Muscle of leg (tissue), 11 donors: ENCODE data around the gene DYDC2. TPM values are rescaled to one million over a fixed set of nuclear protein-coding genes. Genes with fewer than 3 reads are reported as not detected.
A peak's percentile ranks its signal among the peaks of the same experiment; 100 is the strongest.
"Not testable (repeated sequence)": the region's sequence is repeated elsewhere in the genome, so short reads cannot be mapped to it uniquely, and the experiment has no call there.

Experiments
- DNase-seq: peaks from one replicate; pipeline ENCODE4 v3.0.0; 2013
- H3K27ac ChIP-seq: one replicate; pipeline ENCODE4 v1.5.1; 2013; ENCODE audit warnings: mild to moderate bottlenecking, low read length, control low read depth
- H3K27me3 ChIP-seq: one replicate; pipeline ENCODE4 v1.6.1; 2013; ENCODE audit warnings: low read length; ENCODE audit not compliant: control insufficient read depth, insufficient read depth
- H3K36me3 ChIP-seq: one replicate; pipeline ENCODE4 v1.6.1; 2013; ENCODE audit warnings: low read length; ENCODE audit not compliant: control insufficient read depth, insufficient read depth
- H3K4me1 ChIP-seq: one replicate; pipeline ENCODE4 v1.6.1; 2013; ENCODE audit warnings: low read length; ENCODE audit not compliant: control insufficient read depth, insufficient read depth
- H3K4me3 ChIP-seq: one replicate; pipeline ENCODE4 v1.5.1; 2013; ENCODE audit warnings: low read length, control low read depth
- H3K9me3 ChIP-seq: replicated peaks from 2 replicates; pipeline ENCODE4 v1.6.1; 2013; ENCODE audit warnings: low read depth, low read length; ENCODE audit not compliant: control insufficient read depth
- WGBS: methylation state at CpG from one replicate; pipeline ENCODE4 v1.1.5; 2013; ENCODE audit warnings: missing lambda C conversion rate; ENCODE audit not compliant: insufficient coverage; 5-methylcytosine and 5-hydroxymethylcytosine counted together
- polyA plus RNA-seq, 8 donors: library from polyadenylated mRNA; unstranded; fragments of 120-200 nt; gene quantifications; one replicate each; pipeline versions ENCODE4 v1.2.1 to v1.2.3, GENCODE V29; 2013; ENCODE audit warnings: inconsistent platforms in 1 of 8, low replicate concordance in 1 of 8; ENCODE audit not compliant: insufficient read length in 8 of 8, insufficient read depth in 1 of 8
- total RNA-seq: library from RNA; stranded (reverse); fragments of 120-200 nt; gene quantifications from one replicate; pipeline ENCODE4 v1.2.4, GENCODE V29; 2013

The DYDC2 gene
- total and polyA plus RNA-seq, 9 donors, result 0.04 to 0.22 (median 0.12) TPM; not detected in 5

DNA sequence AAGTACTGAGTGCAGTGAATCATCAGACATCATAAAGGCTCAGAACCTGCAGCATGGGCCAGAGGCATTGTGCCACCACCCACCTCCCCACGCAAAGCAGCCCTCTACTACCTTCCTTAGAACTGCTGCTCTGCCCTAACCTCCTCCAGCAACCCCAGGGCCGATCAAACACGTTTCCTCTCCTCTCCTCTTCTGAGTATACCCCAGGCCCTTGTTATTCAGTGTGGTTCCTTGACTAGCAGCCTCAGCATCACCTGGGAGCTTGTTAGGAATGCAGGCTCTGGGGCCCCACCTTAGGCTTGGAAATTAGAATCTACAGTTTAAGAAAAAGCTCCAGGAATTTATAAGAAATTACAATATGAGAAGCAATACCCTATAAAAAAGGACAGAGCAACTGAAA, 33.3 kb upstream of the DYDC2 start:
- H3K36me3 ChIP-seq, result no peaks in the 10 kb centered on the region
- no peaks in the 10 kb centered on the region for H3K27me3 ChIP-seq
- WGBS, result 88% methylated on average over 1 of the region's 3 CpGs
- H3K4me1 ChIP-seq, result no peaks in the 10 kb centered on the region
- no peak overlapping the region for H3K27ac ChIP-seq
- no peaks in the 10 kb centered on the region for H3K9me3 ChIP-seq
- no peak overlapping the region for H3K4me3 ChIP-seq
- DNase-seq, result no peak

DNA sequence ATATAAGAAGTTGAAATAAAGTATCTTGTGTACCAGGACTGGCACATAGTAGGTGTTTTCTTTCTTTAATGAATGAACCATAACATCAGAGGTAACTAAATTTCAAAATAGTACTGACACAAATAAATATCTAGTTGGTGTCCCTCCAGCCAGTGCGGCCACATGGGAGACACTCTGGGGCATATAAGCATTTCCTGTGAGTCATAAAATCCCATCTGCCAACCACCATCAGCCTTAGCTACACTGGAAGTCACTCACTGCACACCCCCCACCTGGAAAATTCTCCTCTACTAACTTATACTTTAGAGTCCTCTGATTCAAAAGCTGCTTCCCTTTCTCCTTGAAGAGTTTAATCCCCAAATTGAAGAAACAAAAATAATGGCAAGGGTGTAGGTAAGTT, 32.5 kb upstream of the DYDC2 start:
- H3K27ac ChIP-seq, result no peak overlapping the region
- no peaks in the 10 kb centered on the region for H3K36me3 ChIP-seq
- H3K27me3 ChIP-seq, result peaks cover 3% of the 10 kb centered on the region
- H3K4me1 ChIP-seq, result no peaks in the 10 kb centered on the region
- WGBS, result 11% methylated on average over 1 of the region's 1 CpG
- DNase-seq, result no peak
- H3K9me3 ChIP-seq, result no peaks in the 10 kb centered on the region
- no peak overlapping the region for H3K4me3 ChIP-seq

DNA sequence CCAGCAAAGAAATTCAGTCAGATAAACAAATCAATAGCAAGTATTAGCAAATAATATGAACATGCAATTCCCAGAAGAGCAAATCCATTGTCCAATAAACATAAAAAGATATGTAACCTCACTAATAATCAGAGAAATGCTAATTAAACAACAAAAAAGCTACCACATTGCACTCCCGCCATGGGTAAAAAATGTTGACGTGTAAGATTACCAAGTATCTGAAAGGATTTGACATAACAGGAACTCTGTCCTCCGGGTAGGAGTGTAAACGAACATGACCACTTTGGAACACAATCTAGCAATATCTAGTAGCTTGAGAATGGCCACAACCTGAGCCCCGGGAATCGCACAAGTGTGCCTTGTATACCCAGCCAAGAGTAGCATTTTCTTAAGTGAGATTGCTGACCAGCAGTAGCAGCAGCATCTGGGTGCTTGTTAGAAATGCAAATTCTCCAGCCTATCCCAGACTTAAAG, 31.7 kb upstream of the DYDC2 start:
- no peak overlapping the region for H3K4me3 ChIP-seq
- no peaks in the 10 kb centered on the region for H3K9me3 ChIP-seq
- H3K27me3 ChIP-seq, result peaks cover 3% of the 10 kb centered on the region
- 94% methylated on average over 3 of the region's 6 CpGs for WGBS
- no peak for DNase-seq
- no peak overlapping the region for H3K27ac ChIP-seq
- no peaks in the 10 kb centered on the region for H3K36me3 ChIP-seq
- no peaks in the 10 kb centered on the region for H3K4me1 ChIP-seq

DNA sequence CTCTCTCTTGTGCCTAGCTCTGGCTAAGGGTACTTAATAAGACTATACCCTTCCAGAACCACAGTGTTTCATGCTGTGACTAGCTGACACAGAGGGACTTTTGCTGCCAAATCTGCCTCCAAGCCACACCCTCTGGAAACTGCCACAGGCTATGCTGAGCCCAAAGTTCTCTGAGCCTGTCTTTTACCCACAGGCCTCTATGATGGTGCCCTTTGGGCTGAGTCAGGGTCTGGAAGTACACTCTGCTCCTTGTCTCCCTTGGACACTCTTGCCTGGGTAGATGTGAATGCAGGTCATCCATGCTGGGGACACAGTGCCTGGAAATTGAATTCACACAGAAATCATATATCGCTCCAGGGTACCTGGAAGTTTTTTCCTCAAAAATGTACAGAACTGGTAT, 22.6 kb upstream of the DYDC2 start:
- no peaks in the 10 kb centered on the region for H3K27me3 ChIP-seq
- no CpG with 5 or more reads among the region's 1 CpG for WGBS

DNA sequence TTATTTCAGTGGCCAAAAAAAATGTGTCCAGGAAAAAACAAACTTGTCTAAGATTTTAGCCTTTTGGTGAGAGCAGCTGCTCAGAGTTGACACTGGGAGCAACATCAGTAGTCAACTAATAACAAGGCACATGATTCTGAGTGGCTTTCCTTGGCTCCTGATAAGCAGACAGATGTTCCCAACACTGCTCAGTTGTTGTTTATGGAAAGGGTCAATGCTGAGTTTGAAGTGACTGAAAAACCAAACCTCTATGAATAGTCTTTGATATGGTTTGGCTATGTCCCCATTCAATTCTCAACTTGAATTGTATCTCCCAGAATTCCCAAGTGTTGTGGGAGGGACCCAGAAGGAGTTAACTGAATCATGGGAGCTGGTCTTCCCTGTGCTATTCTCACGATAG, 12.3 kb upstream of the DYDC2 start:
- WGBS, result no CpG with 5 or more reads among the region's 1 CpG

More for the DNA sequence above, 22.6 kb upstream of the DYDC2 start:
- Histone ChIP-seq H3K4me1 (no peaks in the 10 kb centered on the region), H3K9me3 (no peaks in the 10 kb centered on the region), H3K27ac (no peak overlapping the region), H3K36me3 (no peaks in the 10 kb centered on the region), H3K4me3 (no peak overlapping the region)
- DNase-seq, result no peak

DNA sequence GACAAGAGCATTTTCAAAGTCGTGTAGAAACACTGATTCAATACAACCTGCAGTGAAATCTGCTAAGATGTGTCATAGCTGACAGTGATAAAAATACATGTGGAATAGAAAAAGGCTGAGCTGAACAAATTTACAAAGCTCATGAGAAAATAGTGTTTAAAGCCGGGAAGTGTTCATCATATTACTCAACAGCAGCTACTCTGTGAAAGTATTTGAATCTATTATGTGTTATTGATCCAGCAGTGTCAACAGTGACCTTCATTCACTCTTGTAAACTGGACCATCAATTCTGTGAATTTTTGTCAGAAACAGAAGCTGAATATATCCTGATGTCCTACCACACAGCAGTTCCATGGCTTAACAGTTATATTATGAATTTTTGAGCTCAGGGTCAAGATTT, 11.7 kb upstream of the DYDC2 start:
- Histone ChIP-seq H3K27me3 (no peaks in the 10 kb centered on the region), H3K4me3 (no peak overlapping the region), H3K27ac (no peak overlapping the region), H3K4me1 (no peaks in the 10 kb centered on the region), H3K9me3 (no peaks in the 10 kb centered on the region), H3K36me3 (no peaks in the 10 kb centered on the region)
- no CpG with 5 or more reads among the region's 2 CpGs for whole genome bisulfite sequencing
- DNase-seq, result no peak

More for the DNA sequence above, 12.3 kb upstream of the DYDC2 start:
- peak; percentile 3 for DNase-seq
- no peaks in the 10 kb centered on the region for H3K27me3 ChIP-seq
- no peaks in the 10 kb centered on the region for H3K36me3 ChIP-seq
- H3K4me3 ChIP-seq, result no peak overlapping the region
- H3K9me3 ChIP-seq, result no peaks in the 10 kb centered on the region
- no peak overlapping the region for H3K27ac ChIP-seq
- no peaks in the 10 kb centered on the region for H3K4me1 ChIP-seq

DNA sequence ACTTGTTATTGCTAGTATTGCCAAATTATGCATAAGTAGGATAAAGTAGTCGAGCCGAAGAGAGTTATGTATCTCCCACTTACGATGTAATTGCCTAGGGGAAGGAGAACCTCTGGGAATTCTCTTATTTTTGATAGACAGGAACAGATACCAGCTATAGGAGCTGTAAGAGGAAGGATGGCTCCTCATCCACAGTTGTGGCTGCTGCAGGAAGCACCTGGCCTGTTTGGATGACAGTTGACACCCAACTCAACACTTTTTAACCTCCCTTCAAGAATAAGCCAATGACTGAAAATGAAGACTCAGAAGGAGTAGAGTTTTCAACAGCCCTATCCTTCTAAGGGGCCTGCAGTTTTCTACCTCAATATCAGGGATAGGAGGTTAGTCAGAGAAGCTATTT, 6.3 kb upstream of the DYDC2 start:
- no peaks in the 10 kb centered on the region for H3K9me3 ChIP-seq
- no peaks in the 10 kb centered on the region for H3K36me3 ChIP-seq
- 100% methylated on average over 1 of the region's 3 CpGs for WGBS
- no peaks in the 10 kb centered on the region for H3K4me1 ChIP-seq
- DNase-seq, result no peak
- no peak overlapping the region for H3K27ac ChIP-seq
- no peaks in the 10 kb centered on the region for H3K27me3 ChIP-seq
- H3K4me3 ChIP-seq, result no peak overlapping the region

DNA sequence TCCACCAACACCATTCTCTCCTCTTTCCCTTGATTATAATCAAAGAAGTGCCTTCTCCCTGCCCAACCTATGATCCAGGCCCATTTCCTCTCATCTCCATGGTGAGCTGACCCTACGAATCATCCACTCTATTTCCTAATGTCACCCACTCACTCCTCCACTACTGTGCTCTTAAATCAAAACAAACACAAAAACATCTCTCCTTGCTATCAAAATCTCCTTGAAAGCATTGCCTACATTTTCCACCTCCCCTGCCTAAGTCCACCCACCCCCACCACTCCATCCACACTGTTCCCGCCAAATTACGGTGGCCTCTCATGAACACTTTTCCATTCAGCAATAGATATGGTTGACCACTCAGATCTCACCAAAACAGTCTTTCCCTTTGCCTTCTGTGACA, 5.4 kb upstream of the DYDC2 start:
- Histone ChIP-seq H3K9me3 (no peaks in the 10 kb centered on the region), H3K4me1 (peaks cover 2% of the 10 kb centered on the region), H3K27me3 (peaks cover 4% of the 10 kb centered on the region), H3K36me3 (no peaks in the 10 kb centered on the region), H3K27ac (no peak overlapping the region), H3K4me3 (no peak overlapping the region)
- DNase-seq, result no peak
- WGBS, result 87% methylated on average over 3 of the region's 3 CpGs

DNA sequence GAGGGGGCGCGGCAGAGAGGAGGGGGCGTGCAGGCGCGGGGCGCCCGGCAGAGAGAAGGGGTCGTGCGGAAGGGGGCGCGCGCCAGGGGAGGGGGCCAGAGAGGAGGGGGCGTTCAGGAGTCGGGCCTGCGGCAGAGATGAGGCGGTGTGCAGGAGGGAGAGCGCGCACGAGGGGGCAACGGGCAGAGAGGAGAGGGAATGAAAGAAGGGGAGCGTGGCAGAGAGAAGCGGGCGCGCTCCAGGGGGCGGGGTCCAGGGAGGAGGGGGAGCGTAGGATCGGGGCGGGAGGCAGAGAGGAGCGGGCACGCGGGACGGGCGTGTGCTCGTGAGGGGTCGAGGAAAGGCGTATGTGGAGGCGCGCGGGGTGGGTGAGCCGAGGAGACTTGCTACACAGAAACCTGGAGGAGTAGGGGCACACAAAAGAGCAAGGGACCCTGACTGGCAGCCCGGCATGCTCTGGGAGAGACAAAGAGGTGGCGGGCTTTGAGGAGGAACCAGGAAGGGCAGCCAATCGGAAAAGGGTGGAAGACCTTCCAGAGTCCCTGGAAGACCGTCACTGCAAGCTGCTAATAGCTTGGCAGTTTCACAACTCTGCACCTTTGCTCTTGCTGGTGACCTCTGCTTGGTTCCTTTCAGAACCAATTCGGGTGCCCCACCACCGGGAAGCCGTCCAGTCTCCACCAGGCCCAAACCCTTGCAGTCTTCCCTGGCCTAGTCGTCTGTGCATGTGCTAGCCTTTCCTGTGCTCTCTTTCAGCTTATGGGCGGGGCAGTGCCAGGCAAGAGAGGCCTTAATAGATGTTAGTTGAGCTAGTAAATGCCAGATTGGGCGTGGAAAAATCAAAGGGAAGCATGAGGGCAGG, 639 bp downstream of the DYDC2 start:
- peaks cover 20% of the 10 kb centered on the region for H3K27me3 ChIP-seq
- DNase-seq, result peak; percentile 22
- peak overlapping the region; percentile 46 for H3K4me3 ChIP-seq
- H3K9me3 ChIP-seq, result no peaks in the 10 kb centered on the region
- H3K36me3 ChIP-seq, result no peaks in the 10 kb centered on the region
- peaks cover 11% of the 10 kb centered on the region for H3K4me1 ChIP-seq
- no peak overlapping the region for H3K27ac ChIP-seq
- 7% methylated on average over 48 of the region's 50 CpGs for WGBS

DNA sequence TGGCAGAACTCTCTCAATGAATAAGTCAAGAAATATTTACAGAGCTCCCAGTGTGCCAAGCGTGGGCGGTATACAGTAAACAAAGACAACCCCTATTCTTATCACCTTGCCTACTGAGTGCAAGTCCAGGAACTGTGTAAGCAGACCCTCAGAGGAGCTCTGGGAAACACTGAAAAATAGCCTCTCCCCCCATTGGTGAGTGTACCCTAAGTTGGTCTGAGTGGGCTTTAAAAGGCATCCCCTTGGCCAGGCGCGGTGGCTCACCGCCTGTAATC, 1.2 kb downstream of the DYDC2 start:
- H3K27me3 ChIP-seq, result peaks cover 20% of the 10 kb centered on the region
- no peak overlapping the region for H3K4me3 ChIP-seq
- H3K4me1 ChIP-seq, result peaks cover 11% of the 10 kb centered on the region
- no peak overlapping the region for H3K27ac ChIP-seq
- DNase-seq, result no peak
- no peaks in the 10 kb centered on the region for H3K9me3 ChIP-seq
- WGBS, result no CpG with 5 or more reads among the region's 5 CpGs
- no peaks in the 10 kb centered on the region for H3K36me3 ChIP-seq

DNA sequence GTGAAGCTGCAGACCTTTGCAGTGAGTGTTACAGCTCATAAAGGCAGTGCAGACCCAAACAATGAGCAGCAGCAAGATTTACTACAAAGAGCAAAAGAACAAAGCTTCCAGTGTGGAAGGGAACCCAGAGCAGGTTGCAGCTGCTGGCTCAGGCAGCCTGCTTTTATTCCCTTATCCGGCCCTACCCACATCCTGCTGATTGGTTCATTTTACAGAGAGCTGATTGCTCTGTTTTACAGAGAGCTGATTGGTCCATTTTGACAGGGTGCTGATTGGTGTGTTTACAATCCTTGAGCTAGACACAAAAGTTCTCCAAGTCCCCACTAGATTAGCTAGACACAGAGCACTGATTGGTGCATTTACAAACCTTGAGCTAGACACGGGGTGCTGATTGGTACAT, 2.3 kb downstream of the DYDC2 start:
- H3K4me3 ChIP-seq, H3K36me3 ChIP-seq, H3K27ac ChIP-seq, DNase-seq, H3K9me3 ChIP-seq: not testable (repeated sequence)
- H3K27me3 ChIP-seq, result peaks cover 20% of the 10 kb centered on the region
- H3K4me1 ChIP-seq, result peaks cover 11% of the 10 kb centered on the region
- no CpG with 5 or more reads among the region's 2 CpGs for WGBS
